ENCODE measurements around the gene ATRNL1.
"Not testable (repeated sequence)": the region's sequence is repeated elsewhere in the genome, so short reads cannot be mapped to it uniquely, and the experiment has no call there.

The ATRNL1 gene

DNA sequence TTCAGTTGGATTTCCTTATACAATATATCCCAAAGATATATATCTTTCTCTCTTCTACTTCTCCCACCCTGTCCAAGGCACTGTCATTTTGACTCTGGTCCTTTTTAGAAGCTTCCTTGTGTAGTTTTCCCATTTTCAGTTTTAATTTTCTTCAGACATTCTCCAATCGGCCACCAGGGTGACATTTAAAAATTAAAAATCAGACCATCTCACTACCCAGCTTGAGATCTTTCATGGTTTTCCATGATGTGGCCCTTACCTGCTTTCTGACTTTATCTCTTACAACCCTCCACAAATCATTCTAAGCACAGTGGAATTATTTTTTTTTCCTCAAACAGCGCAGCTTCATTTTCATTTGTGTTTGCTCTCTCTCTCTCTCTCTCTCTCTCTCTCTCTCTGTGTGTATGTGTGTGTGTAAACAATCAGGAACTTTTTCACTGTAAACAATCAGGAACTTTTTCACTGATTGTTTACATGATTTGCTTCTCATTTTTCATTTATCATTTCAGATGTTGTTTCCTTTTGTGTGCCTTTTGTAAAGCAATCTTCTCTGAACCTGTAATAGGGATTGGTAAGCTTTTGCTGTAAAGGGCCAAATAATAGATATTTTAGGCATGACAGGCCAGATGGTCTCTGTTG, 348.9 kb downstream of the ATRNL1 start:
- no peaks in the 10 kb centered on the region for H3K36me3 ChIP-seq (ENCODE audit: control insufficient read depth in 5 of 5, insufficient read depth in 5 of 5, low read length in 5 of 5)
- H3K27me3 ChIP-seq (ENCODE audit: control insufficient read depth in 5 of 5, insufficient read depth in 4 of 5, low read length in 5 of 5), result no peaks in the 10 kb centered on the region
- no peaks in the 10 kb centered on the region for H3K9me3 ChIP-seq (ENCODE audit: control insufficient read depth in 5 of 5, low read length in 5 of 5)

DNA sequence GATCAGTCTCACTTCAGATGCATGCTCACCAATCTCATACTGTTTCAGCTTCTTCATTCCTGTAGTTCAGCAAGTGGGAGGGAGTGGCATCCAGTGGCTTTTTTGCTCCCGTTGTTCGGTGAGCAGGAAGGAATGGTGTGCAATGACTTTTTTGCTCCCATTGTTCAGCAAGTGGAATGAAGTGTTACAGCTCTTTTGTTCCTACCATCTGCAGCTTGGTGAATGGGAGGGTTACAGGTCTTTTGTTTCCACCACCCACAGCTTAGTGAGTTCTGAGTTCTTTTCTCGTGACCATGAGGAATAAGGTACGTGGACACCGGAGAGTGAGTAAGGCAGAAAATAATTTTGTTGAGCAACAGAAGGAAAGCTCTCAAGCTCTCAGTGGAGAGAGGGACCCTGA, 363.6 kb downstream of the ATRNL1 start:
- Histone ChIP-seq H3K4me3 (ENCODE audit: low read depth in 1 of 5, low read length in 5 of 5) (no peak overlapping the region), H3K4me1 (ENCODE audit: control insufficient read depth in 5 of 5, insufficient read depth in 5 of 5, low read length in 5 of 5) (no peaks in the 10 kb centered on the region), H3K9ac (ENCODE audit: low read length in 5 of 5) (no peak overlapping the region), H3K9me3 (ENCODE audit: control insufficient read depth in 5 of 5, low read length in 5 of 5) (peaks cover 0 to 9% (median 6%) of the 10 kb centered on the region in 5 donors), H3K36me3 (ENCODE audit: control insufficient read depth in 5 of 5, insufficient read depth in 5 of 5, low read length in 5 of 5) (no peaks in the 10 kb centered on the region), H3K27me3 (ENCODE audit: control insufficient read depth in 5 of 5, insufficient read depth in 4 of 5, low read length in 5 of 5) (no peaks in the 10 kb centered on the region), H3K27ac (ENCODE audit: low read depth, low read length) (no peak overlapping the region)

More for the DNA sequence above, 348.9 kb downstream of the ATRNL1 start:
- no peaks in the 10 kb centered on the region for H3K4me1 ChIP-seq (ENCODE audit: control insufficient read depth in 5 of 5, insufficient read depth in 5 of 5, low read length in 5 of 5)
- no peak overlapping the region for H3K4me3 ChIP-seq (ENCODE audit: low read depth in 1 of 5, low read length in 5 of 5)
- no peak overlapping the region for H3K9ac ChIP-seq (ENCODE audit: low read length in 5 of 5)
- no peak overlapping the region for H3K27ac ChIP-seq (ENCODE audit: low read depth, low read length)

DNA sequence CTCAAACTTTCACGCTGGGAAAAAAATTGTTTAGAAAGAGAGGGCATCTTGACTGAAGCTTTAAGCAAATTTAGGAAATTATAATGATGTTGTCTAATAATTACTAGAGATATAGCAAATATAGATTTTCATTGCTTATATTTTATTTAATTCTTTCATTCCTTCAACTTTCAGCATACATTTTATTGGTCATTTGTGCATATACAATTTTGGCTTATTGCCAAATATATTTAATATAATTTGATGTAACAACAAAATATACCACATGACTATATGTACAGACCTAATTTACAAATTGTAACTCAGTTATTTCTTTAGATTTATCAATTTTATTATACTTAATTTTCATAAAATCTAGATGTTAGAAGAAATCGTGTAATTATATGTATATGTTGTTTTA, 390.1 kb downstream of the ATRNL1 start:
- H3K9ac ChIP-seq (ENCODE audit: low read length in 5 of 5), result no peak overlapping the region
- H3K27ac ChIP-seq (ENCODE audit: low read depth, low read length), result no peak overlapping the region
- H3K36me3 ChIP-seq (ENCODE audit: control insufficient read depth in 5 of 5, insufficient read depth in 5 of 5, low read length in 5 of 5), result no peaks in the 10 kb centered on the region
- no peaks in the 10 kb centered on the region for H3K4me1 ChIP-seq (ENCODE audit: control insufficient read depth in 5 of 5, insufficient read depth in 5 of 5, low read length in 5 of 5)
- H3K4me3 ChIP-seq (ENCODE audit: low read depth in 1 of 5, low read length in 5 of 5), result no peak overlapping the region
- no peaks in the 10 kb centered on the region for H3K27me3 ChIP-seq (ENCODE audit: control insufficient read depth in 5 of 5, insufficient read depth in 4 of 5, low read length in 5 of 5)
- H3K9me3 ChIP-seq (ENCODE audit: control insufficient read depth in 5 of 5, low read length in 5 of 5), result no peaks in the 10 kb centered on the region

DNA sequence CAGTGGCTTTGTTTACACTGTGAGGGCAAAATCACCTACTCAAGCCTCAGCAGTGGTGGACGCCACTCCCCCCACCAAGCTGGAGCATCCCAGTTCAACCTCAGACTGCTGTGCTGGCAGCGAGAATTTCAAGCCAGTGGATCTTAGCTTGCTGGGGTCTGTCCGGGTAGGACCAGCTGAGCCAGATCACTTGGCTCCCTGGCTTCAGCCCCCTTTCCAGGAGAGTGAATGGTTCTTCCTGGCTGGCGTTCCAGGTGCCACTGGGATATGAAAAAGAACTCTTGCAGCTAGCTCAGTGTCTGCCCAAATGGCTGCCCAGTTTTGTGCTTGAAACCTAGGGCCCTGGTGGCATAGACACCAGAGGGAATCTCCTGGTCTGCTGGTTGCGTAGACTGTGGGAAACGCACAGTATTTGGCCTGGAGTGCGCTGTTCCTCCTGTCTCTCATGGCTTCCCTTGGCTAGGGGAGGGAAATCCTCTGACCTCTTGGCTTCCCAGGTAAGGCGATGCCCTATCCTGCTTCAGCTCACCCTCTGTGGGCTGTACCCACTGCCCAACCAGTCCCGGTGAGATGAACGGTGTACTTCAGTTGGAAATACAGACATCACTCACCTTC, 398.5 kb downstream of the ATRNL1 start:
- no peaks in the 10 kb centered on the region for H3K27me3 ChIP-seq (ENCODE audit: control insufficient read depth in 5 of 5, insufficient read depth in 4 of 5, low read length in 5 of 5)
- no peaks in the 10 kb centered on the region for H3K4me1 ChIP-seq (ENCODE audit: control insufficient read depth in 5 of 5, insufficient read depth in 5 of 5, low read length in 5 of 5)
- H3K4me3 ChIP-seq (ENCODE audit: low read depth in 1 of 5, low read length in 5 of 5), result no peak overlapping the region
- no peak overlapping the region for H3K27ac ChIP-seq (ENCODE audit: low read depth, low read length)
- H3K9me3 ChIP-seq (ENCODE audit: control insufficient read depth in 5 of 5, low read length in 5 of 5), result peaks cover 0 to 2% (median 0%) of the 10 kb centered on the region in 5 donors
- no peak overlapping the region for H3K9ac ChIP-seq (ENCODE audit: low read length in 5 of 5)
- no peaks in the 10 kb centered on the region for H3K36me3 ChIP-seq (ENCODE audit: control insufficient read depth in 5 of 5, insufficient read depth in 5 of 5, low read length in 5 of 5)

DNA sequence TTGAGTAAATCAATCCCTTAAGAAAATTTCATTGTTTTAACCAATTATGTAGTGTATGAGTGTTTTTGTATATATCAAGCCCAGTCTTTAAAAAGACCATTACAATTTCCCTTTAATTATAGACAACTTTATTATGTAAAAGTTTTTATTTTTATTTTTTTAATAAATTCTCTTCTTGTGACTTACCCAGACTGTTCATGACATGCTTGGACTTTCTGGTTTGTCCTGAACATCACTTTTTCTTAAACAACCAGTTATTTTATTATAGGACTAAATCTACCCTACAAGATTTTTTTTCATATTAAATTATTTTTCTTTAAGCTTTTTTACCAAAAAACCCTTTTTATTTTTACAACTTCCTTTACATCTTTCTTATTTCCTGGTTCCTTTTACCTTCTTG, 410.4 kb downstream of the ATRNL1 start:
- peaks cover 0 to 14% (median 2%) of the 10 kb centered on the region in 5 donors for H3K9me3 ChIP-seq (ENCODE audit: control insufficient read depth in 5 of 5, low read length in 5 of 5)
- no peaks in the 10 kb centered on the region for H3K4me1 ChIP-seq (ENCODE audit: control insufficient read depth in 5 of 5, insufficient read depth in 5 of 5, low read length in 5 of 5)
- H3K36me3 ChIP-seq (ENCODE audit: control insufficient read depth in 5 of 5, insufficient read depth in 5 of 5, low read length in 5 of 5), result no peaks in the 10 kb centered on the region
- H3K27ac ChIP-seq (ENCODE audit: low read depth, low read length), result no peak overlapping the region
- H3K4me3 ChIP-seq (ENCODE audit: low read depth in 1 of 5, low read length in 5 of 5), result no peak overlapping the region
- H3K9ac ChIP-seq (ENCODE audit: low read length in 5 of 5), result no peak overlapping the region
- H3K27me3 ChIP-seq (ENCODE audit: control insufficient read depth in 5 of 5, insufficient read depth in 4 of 5, low read length in 5 of 5), result no peaks in the 10 kb centered on the region

DNA sequence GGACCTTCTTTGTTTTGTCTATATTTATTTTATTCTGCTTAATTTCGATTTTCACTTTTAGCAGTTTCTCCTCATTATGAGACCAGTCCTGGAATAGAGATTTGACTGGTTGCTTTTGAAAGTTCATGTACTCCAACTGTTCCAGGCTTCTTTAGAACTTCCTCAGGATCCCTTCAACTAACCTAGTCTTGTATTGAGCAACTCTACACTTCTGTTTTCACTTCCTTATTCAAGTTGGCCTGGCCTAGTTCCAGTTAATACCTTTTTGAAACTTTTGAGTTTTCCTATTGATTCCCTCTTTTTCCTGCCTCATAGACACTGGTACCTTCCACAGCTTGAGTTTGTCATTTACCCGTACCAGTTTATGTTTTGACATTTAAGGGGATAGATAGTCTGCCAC, 421.7 kb downstream of the ATRNL1 start:
- H3K9me3 ChIP-seq (ENCODE audit: control insufficient read depth in 5 of 5, low read length in 5 of 5), result peaks cover 0 to 9% (median 4%) of the 10 kb centered on the region in 5 donors
- no peaks in the 10 kb centered on the region for H3K36me3 ChIP-seq (ENCODE audit: control insufficient read depth in 5 of 5, insufficient read depth in 5 of 5, low read length in 5 of 5)
- H3K4me3 ChIP-seq (ENCODE audit: low read depth in 1 of 5, low read length in 5 of 5), result no peak overlapping the region
- H3K27ac ChIP-seq (ENCODE audit: low read depth, low read length), result no peak overlapping the region
- H3K9ac ChIP-seq (ENCODE audit: low read length in 5 of 5), result no peak overlapping the region
- no peaks in the 10 kb centered on the region for H3K4me1 ChIP-seq (ENCODE audit: control insufficient read depth in 5 of 5, insufficient read depth in 5 of 5, low read length in 5 of 5)
- H3K27me3 ChIP-seq (ENCODE audit: control insufficient read depth in 5 of 5, insufficient read depth in 4 of 5, low read length in 5 of 5), result no peaks in the 10 kb centered on the region

DNA sequence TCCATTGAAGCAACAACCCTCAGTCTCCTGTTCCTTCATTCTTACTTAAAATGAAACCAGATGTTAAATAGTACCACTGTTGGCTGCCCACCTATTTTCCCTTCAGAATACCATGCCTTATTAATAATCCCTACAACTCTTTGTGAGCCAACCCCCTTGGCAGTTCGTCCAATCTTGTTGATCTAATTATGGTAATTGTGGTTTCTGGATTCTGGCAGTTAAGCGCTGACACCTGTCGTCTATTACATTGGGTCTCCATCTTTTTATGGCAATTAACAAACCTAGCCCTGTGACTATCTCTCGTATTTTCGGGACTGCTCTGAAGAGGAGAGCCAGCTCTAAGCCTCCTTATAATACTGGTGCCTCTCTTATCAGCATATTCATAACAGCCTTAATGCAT, 432.0 kb downstream of the ATRNL1 start:
- no peaks in the 10 kb centered on the region for H3K4me1 ChIP-seq (ENCODE audit: control insufficient read depth in 5 of 5, insufficient read depth in 5 of 5, low read length in 5 of 5)
- no peak overlapping the region for H3K9ac ChIP-seq (ENCODE audit: low read length in 5 of 5)
- no peak overlapping the region for H3K27ac ChIP-seq (ENCODE audit: low read depth, low read length)
- no peaks in the 10 kb centered on the region for H3K27me3 ChIP-seq (ENCODE audit: control insufficient read depth in 5 of 5, insufficient read depth in 4 of 5, low read length in 5 of 5)
- no peak overlapping the region for H3K4me3 ChIP-seq (ENCODE audit: low read depth in 1 of 5, low read length in 5 of 5)
- H3K9me3 ChIP-seq (ENCODE audit: control insufficient read depth in 5 of 5, low read length in 5 of 5), result peaks cover 9 to 21% (median 14%) of the 10 kb centered on the region in 5 donors
- no peaks in the 10 kb centered on the region for H3K36me3 ChIP-seq (ENCODE audit: control insufficient read depth in 5 of 5, insufficient read depth in 5 of 5, low read length in 5 of 5)

DNA sequence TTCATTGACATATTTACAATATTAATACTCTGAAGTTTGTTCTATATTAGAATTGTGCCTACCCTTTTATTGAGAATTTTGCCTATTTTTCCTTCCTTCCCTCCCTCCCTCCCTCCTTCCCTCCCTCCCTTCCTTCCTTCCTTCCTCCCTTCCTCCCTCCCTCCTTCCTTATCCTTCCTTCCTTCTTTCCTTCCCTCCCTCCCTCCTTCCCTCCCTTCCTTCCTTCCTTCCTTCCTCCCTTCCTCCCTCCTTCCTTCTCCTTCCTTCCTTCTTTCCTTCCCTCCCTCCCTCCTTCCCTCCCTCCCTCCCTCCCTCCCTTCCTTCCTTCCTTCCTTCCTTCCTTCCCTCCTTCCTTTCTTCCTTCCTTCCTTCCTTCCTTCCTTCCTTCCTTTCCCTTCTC, 434.5 kb downstream of the ATRNL1 start:
- H3K27me3 ChIP-seq (ENCODE audit: control insufficient read depth in 5 of 5, insufficient read depth in 4 of 5, low read length in 5 of 5); H3K4me1 ChIP-seq (ENCODE audit: control insufficient read depth in 5 of 5, insufficient read depth in 5 of 5, low read length in 5 of 5); H3K36me3 ChIP-seq (ENCODE audit: control insufficient read depth in 5 of 5, insufficient read depth in 5 of 5, low read length in 5 of 5); H3K4me3 ChIP-seq (ENCODE audit: low read depth in 1 of 5, low read length in 5 of 5); H3K27ac ChIP-seq (ENCODE audit: low read depth, low read length); H3K9ac ChIP-seq (ENCODE audit: low read length in 5 of 5): not testable (repeated sequence)
- H3K9me3 ChIP-seq (ENCODE audit: control insufficient read depth in 5 of 5, low read length in 5 of 5), result peaks cover 9 to 14% (median 12%) of the 10 kb centered on the region in 5 donors

DNA sequence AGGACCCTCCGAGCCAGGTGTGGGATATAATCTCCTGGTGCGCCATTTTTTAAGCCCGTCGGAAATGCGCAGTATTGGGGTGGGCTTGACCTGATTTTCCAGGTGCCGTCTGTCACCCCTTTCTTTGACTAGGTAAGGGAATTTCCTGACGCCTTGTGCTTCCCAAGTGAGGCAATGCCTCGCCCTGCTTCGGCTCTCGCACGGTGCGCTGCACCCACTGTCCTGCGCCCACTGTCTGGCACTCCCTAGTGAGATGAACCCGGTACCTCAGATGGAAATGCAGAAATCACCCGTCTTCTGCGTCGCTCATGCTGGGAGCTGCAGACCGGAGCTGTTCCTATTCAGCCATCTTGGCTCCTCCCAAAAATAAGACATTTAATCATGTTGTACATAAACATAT, 443.2 kb downstream of the ATRNL1 start:
- H3K4me1 ChIP-seq (ENCODE audit: control insufficient read depth in 5 of 5, insufficient read depth in 5 of 5, low read length in 5 of 5); H3K36me3 ChIP-seq (ENCODE audit: control insufficient read depth in 5 of 5, insufficient read depth in 5 of 5, low read length in 5 of 5); H3K9ac ChIP-seq (ENCODE audit: low read length in 5 of 5); H3K9me3 ChIP-seq (ENCODE audit: control insufficient read depth in 5 of 5, low read length in 5 of 5); H3K4me3 ChIP-seq (ENCODE audit: low read depth in 1 of 5, low read length in 5 of 5); H3K27ac ChIP-seq (ENCODE audit: low read depth, low read length); H3K27me3 ChIP-seq (ENCODE audit: control insufficient read depth in 5 of 5, insufficient read depth in 4 of 5, low read length in 5 of 5): not testable (repeated sequence)

DNA sequence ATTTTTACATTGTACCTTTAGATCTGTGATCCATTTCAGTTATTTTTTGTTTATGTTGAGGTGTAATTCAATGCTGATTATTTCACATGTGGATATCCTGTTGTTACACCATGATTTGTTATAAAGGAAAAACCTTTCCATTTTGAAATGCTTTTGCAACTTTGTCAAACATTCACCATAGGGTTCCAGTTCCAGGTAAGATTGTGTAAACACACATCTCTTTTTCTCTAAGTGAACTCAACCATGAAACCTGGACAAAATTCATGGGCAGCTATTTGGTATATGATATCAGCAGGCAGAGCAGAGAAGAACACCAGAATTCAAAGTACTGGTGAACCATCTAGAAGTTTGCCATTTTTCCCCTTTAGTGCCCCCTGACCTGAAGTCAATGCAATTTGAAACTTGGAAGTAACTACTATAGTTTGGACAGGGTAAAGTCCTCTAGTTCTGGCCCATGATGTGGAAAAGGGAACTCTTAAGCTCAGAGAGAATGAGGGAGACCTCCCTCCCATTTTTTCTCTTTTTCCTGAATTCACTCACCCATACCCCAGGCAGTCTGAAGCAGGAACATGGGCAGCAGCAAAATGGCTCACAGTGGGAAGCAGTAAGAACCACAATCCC, 446.1 kb downstream of the ATRNL1 start:
- H3K9me3 ChIP-seq (ENCODE audit: control insufficient read depth in 5 of 5, low read length in 5 of 5), result no peaks in the 10 kb centered on the region
- no peaks in the 10 kb centered on the region for H3K27me3 ChIP-seq (ENCODE audit: control insufficient read depth in 5 of 5, insufficient read depth in 4 of 5, low read length in 5 of 5)
- H3K4me3 ChIP-seq (ENCODE audit: low read depth in 1 of 5, low read length in 5 of 5), result no peak overlapping the region
- no peaks in the 10 kb centered on the region for H3K36me3 ChIP-seq (ENCODE audit: control insufficient read depth in 5 of 5, insufficient read depth in 5 of 5, low read length in 5 of 5)
- H3K27ac ChIP-seq (ENCODE audit: low read depth, low read length), result no peak overlapping the region
- no peaks in the 10 kb centered on the region for H3K4me1 ChIP-seq (ENCODE audit: control insufficient read depth in 5 of 5, insufficient read depth in 5 of 5, low read length in 5 of 5)
- no peak overlapping the region for H3K9ac ChIP-seq (ENCODE audit: low read length in 5 of 5)

Data from subcutaneous abdominal adipose tissue (tissue), 5 donors.